ENCODE results near the gene CACNA1C.

CACNA1C gene

DNA sequence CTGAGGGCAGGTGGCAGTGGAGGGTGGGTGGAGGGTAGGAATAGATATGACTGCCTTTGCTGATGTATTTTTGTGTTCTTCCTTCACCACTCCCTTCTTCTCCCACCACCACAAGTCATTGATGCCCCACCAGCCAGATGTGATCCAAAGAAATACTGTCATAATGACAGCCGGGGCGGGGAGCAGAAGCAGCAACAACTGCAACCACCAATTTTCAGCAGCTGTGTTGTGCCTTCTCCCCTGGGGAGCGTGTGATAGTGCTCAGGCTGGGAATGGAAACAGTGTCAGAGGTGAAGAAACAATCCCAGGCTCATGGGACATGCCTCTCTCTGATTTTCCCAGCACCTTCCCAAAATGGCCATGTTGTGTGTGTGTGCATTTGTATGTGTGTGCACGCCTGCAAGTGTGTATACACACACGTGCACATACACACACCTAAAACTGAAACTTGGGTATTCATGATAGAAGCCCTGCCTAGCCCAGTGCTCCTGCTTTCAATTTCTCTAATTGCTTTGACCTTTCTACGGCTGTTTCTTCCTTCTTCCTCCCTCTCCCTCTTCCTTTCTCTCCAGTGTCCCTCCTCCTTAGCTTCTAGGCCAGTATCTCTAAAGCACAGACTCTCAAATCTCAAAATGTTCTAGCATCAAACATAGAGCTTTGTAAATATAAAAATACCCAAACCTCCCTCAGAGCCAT, 442.8 kb downstream of the CACNA1C start:
- TF ChIP-seq PAX5 (IDR thresholded peaks at IDR 0.05; ENCODE audit: insufficient read depth, low read length, severe bottlenecking) (no peak), POU2F2 (IDR thresholded peaks at IDR 0.05; ENCODE audit: low read depth, low read length) (no peak), SPI1 (IDR thresholded peaks at IDR 0.05; ENCODE audit: low read depth, low read length) (no peak), TAF1 (IDR thresholded peaks at IDR 0.05; ENCODE audit: low read depth, low read length) (no peak), POLR2AphosphoS5 (IDR thresholded peaks at IDR 0.05; ENCODE audit: low read depth, low read length) (no peak), POLR2A (IDR thresholded peaks at IDR 0.05; ENCODE audit: low read depth, low read length) (no peak)
- FAIRE-seq: no peak

DNA sequence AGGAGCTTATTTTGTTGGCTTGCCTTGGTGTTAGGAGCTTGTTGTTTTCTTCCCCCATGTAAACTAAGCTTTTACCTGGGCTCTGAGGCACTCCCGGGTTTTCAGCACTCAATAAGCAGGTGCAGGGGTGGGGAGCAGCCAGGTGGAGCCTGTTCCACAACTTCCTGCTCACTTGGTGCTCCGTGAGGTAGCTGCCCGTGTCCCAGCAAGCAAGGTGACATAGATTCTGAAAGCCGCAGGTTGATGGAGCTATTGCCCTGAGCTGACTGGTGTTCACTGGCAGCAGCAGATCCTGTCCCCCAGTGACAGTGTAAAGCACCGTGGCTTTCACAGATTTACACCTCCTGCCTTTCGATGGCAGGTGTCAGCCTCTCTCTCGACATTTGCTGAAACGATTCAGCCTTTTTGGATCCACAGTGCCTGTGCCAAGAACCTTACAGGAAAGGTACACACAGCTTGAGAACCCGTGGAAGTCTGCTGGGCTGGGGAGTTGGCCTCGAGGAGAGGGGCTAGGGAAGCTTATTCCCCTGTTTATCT, 446.2 kb downstream of the CACNA1C start:
- no peak for TF ChIP-seq POLR2AphosphoS5 (IDR thresholded peaks at IDR 0.05; ENCODE audit: low read depth, low read length)
- no peak for TF ChIP-seq POU2F2 (IDR thresholded peaks at IDR 0.05; ENCODE audit: low read depth, low read length)
- TF ChIP-seq PAX5 (IDR thresholded peaks at IDR 0.05; ENCODE audit: insufficient read depth, low read length, severe bottlenecking): no peak
- TF ChIP-seq TAF1 (IDR thresholded peaks at IDR 0.05; ENCODE audit: low read depth, low read length): no peak
- TF ChIP-seq POLR2A (IDR thresholded peaks at IDR 0.05; ENCODE audit: low read depth, low read length): no peak
- TF ChIP-seq SPI1 (IDR thresholded peaks at IDR 0.05; ENCODE audit: low read depth, low read length): no peak
- no peak for DNase-seq (ENCODE audit: insufficient read length, low spot score)
- no peak for FAIRE-seq

More for the DNA sequence above, 442.8 kb downstream of the CACNA1C start:
- DNase-seq (ENCODE audit: insufficient read length, low spot score): no peak

DNA sequence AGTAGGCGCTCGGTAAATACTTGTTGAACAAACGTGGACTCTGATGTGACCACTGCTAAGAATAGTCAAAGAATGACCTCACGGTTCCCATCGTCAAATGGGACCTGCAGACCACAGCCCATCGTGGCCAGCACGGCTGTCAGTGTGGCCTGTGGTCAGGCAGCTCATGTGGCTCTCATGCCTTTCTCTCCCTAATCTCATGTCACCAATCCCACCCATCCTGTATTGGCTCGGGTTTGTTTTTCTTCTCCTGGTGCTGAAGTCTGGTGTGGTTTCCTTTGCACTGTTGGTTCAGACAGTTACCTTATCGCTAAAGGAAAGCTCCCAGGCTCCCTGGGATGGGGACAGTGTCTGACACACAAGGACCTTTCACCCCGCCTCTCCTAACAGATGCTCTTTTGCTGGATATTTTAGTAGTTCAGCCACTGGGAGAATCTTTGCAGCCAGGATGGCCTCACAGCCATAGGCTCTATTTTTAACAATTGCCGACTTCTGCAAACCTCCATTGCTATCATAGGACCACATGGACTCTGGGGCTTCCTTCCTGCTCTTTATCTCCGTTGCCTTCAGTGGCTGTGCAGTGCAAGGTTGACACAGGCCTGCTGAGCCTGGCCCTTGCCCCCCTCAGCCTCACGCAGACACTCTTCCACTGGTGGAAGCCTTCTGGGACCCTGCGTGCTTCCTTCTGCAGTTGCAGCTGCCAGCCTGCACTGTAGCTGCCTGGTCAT, 448.8 kb downstream of the CACNA1C start:
- no peak for FAIRE-seq
- TF ChIP-seq TAF1 (IDR thresholded peaks at IDR 0.05; ENCODE audit: low read depth, low read length) (no peak), PAX5 (IDR thresholded peaks at IDR 0.05; ENCODE audit: insufficient read depth, low read length, severe bottlenecking) (no peak)
- no peak for DNase-seq (ENCODE audit: insufficient read length, low spot score)

DNA sequence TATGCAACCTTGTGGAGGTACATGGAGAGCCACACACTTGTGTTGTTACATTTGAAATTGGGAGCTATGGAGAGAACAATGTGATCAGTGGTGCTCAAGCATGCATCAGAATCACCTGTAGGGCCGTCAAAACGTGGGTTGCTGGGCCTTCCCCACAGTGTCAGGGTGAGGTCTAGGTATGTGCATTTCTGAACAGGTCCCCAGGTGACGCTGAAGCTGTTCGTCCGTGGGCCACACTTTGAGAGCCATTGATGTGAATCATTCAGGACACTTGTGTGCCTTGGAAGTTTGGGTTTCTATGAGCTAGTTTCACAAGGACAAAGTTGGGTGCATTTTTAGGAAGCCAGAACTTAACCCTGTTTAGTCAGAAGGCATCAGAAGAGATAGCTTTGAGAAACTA, 450.2 kb downstream of the CACNA1C start:
- DNase-seq (ENCODE audit: insufficient read length, low spot score) (no peak), FAIRE-seq (no peak)
- no peak for TF ChIP-seq POU2F2 (IDR thresholded peaks at IDR 0.05; ENCODE audit: low read depth, low read length)

DNA sequence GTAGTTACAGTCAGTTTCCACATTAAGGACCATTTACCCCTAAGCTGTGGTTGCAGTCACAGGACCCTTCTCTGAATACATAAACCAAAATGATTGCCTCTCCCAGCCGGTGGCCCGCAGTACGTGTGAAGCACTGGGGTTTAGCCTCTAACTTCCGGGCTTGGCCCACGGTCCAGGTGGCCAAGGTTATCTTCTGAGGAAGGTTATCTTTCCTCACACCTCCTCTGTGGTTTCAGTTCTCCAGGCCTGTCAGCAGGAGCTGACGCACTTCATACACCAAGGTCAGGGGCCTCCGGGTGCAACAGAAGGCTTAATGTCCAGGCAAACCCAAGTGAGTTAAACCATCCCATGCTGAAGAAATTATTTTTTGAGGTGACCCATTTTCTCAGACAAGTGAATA, 451.0 kb downstream of the CACNA1C start:
- no peak for TF ChIP-seq PAX5 (IDR thresholded peaks at IDR 0.05; ENCODE audit: insufficient read depth, low read length, severe bottlenecking)
- TF ChIP-seq POLR2A (IDR thresholded peaks at IDR 0.05; ENCODE audit: low read depth, low read length): no peak
- no peak for TF ChIP-seq SPI1 (IDR thresholded peaks at IDR 0.05; ENCODE audit: low read depth, low read length)
- no peak for TF ChIP-seq POU2F2 (IDR thresholded peaks at IDR 0.05; ENCODE audit: low read depth, low read length)
- no peak for TF ChIP-seq TAF1 (IDR thresholded peaks at IDR 0.05; ENCODE audit: low read depth, low read length)
- no peak for TF ChIP-seq POLR2AphosphoS5 (IDR thresholded peaks at IDR 0.05; ENCODE audit: low read depth, low read length)
- no peak for FAIRE-seq
- no peak for DNase-seq (ENCODE audit: insufficient read length, low spot score)

DNA sequence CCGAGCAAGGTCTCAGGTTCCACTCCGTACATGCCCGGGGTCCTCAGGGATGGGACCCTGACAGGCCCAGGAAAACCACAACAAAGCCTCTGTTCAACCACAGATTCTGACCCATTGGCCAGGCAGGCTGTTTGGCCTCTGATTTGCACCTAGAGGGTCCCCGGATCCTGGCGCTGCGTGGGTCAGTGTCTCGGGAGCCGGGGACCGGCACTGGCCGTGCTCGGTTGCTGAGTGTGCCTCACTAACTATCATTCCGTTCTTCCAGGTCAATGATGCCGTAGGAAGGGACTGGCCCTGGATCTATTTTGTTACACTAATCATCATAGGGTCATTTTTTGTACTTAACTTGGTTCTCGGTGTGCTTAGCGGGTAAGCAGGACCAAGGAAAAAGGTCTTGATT, 451.8 kb downstream of the CACNA1C start:
- TF ChIP-seq POU2F2 (IDR thresholded peaks at IDR 0.05; ENCODE audit: low read depth, low read length) (no peak), POLR2AphosphoS5 (IDR thresholded peaks at IDR 0.05; ENCODE audit: low read depth, low read length) (no peak), TAF1 (IDR thresholded peaks at IDR 0.05; ENCODE audit: low read depth, low read length) (no peak), POLR2A (IDR thresholded peaks at IDR 0.05; ENCODE audit: low read depth, low read length) (no peak), SPI1 (IDR thresholded peaks at IDR 0.05; ENCODE audit: low read depth, low read length) (no peak), PAX5 (IDR thresholded peaks at IDR 0.05; ENCODE audit: insufficient read depth, low read length, severe bottlenecking) (no peak)
- FAIRE-seq: no peak
- no peak for DNase-seq (ENCODE audit: insufficient read length, low spot score)

DNA sequence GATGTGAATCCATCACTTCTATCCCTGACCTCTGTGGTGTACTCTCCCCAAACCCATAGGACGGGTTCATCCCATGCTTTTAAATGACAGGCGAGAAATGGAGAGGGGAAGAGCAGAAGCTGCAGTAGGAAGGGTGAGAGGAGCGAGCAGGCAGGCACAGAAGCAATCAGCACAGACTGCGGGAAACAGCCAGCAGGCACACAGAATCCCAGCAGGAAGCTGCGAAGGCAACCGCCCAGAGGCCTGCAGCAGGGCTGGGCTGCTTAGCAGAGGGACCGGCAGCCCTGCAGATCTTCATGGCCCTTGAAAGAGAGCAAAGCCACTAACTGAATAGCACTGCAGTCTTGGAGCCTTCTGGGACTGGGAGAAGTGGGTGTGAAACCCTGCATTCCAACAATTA, 455.0 kb downstream of the CACNA1C start:
- FAIRE-seq: no peak
- TF ChIP-seq PAX5 (IDR thresholded peaks at IDR 0.05; ENCODE audit: insufficient read depth, low read length, severe bottlenecking): no peak
- TF ChIP-seq POLR2A (IDR thresholded peaks at IDR 0.05; ENCODE audit: low read depth, low read length): no peak
- no peak for TF ChIP-seq POU2F2 (IDR thresholded peaks at IDR 0.05; ENCODE audit: low read depth, low read length)
- TF ChIP-seq SPI1 (IDR thresholded peaks at IDR 0.05; ENCODE audit: low read depth, low read length): no peak

DNA sequence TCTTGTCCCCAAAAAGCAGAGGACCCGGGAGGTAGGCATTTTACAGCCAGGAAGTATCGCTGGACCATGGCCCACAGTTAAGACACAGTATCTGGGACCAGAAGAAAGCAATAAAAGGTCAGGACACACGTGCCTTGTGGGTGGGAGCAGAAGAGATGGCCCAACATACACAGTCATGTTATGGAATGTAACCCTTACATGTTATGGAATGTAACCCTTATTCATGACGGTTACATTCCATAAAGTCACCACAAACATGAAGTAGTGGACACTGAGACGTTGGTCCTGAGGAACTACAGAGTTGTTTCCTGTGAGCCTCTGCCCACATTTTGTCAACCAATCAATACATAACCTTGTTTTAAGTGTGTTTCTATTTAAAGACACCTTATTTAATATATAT, 456.4 kb downstream of the CACNA1C start:
- TF ChIP-seq PAX5 (IDR thresholded peaks at IDR 0.05; ENCODE audit: insufficient read depth, low read length, severe bottlenecking) (no peak), POLR2AphosphoS5 (IDR thresholded peaks at IDR 0.05; ENCODE audit: low read depth, low read length) (no peak), POLR2A (IDR thresholded peaks at IDR 0.05; ENCODE audit: low read depth, low read length) (no peak), TAF1 (IDR thresholded peaks at IDR 0.05; ENCODE audit: low read depth, low read length) (no peak), SPI1 (IDR thresholded peaks at IDR 0.05; ENCODE audit: low read depth, low read length) (no peak)
- FAIRE-seq: no peak

More for the DNA sequence above, 455.0 kb downstream of the CACNA1C start:
- DNase-seq (ENCODE audit: insufficient read length, low spot score): no peak

DNA sequence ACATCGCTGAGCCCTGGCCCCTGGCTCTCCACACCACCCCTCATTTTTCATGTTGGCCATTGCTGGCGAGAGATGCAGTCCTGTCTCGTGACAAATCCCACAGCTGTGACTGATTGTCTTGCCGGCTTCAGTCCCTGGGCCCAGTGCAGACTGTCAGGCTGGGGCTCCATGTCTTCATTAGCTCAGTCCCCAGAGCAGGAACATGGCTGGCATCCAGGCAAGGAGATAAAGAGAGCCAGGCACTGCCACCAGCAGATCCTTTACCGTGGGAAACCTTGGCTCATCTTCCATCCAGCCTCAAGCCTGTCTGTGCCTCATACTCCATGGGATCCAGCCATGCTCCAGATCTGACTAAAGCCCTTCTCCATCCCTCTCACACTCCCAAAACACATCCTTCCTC, 457.3 kb downstream of the CACNA1C start:
- DNase-seq (ENCODE audit: insufficient read length, low spot score) (no peak), FAIRE-seq (no peak)
- TF ChIP-seq PAX5 (IDR thresholded peaks at IDR 0.05; ENCODE audit: insufficient read depth, low read length, severe bottlenecking) (no peak), SPI1 (IDR thresholded peaks at IDR 0.05; ENCODE audit: low read depth, low read length) (no peak), POLR2AphosphoS5 (IDR thresholded peaks at IDR 0.05; ENCODE audit: low read depth, low read length) (no peak), TAF1 (IDR thresholded peaks at IDR 0.05; ENCODE audit: low read depth, low read length) (no peak), POLR2A (IDR thresholded peaks at IDR 0.05; ENCODE audit: low read depth, low read length) (no peak), POU2F2 (IDR thresholded peaks at IDR 0.05; ENCODE audit: low read depth, low read length) (no peak)

More for the DNA sequence above, 456.4 kb downstream of the CACNA1C start:
- no peak for DNase-seq (ENCODE audit: insufficient read length, low spot score)

Data from GM12891 (cell line).